Measurements from ENCODE around the gene TRIM38.
"Not testable (repeated sequence)": the region's sequence is repeated elsewhere in the genome, so short reads cannot be mapped to it uniquely, and the experiment has no call there.

Gene TRIM38, protein sequence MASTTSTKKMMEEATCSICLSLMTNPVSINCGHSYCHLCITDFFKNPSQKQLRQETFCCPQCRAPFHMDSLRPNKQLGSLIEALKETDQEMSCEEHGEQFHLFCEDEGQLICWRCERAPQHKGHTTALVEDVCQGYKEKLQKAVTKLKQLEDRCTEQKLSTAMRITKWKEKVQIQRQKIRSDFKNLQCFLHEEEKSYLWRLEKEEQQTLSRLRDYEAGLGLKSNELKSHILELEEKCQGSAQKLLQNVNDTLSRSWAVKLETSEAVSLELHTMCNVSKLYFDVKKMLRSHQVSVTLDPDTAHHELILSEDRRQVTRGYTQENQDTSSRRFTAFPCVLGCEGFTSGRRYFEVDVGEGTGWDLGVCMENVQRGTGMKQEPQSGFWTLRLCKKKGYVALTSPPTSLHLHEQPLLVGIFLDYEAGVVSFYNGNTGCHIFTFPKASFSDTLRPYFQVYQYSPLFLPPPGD

DNA sequence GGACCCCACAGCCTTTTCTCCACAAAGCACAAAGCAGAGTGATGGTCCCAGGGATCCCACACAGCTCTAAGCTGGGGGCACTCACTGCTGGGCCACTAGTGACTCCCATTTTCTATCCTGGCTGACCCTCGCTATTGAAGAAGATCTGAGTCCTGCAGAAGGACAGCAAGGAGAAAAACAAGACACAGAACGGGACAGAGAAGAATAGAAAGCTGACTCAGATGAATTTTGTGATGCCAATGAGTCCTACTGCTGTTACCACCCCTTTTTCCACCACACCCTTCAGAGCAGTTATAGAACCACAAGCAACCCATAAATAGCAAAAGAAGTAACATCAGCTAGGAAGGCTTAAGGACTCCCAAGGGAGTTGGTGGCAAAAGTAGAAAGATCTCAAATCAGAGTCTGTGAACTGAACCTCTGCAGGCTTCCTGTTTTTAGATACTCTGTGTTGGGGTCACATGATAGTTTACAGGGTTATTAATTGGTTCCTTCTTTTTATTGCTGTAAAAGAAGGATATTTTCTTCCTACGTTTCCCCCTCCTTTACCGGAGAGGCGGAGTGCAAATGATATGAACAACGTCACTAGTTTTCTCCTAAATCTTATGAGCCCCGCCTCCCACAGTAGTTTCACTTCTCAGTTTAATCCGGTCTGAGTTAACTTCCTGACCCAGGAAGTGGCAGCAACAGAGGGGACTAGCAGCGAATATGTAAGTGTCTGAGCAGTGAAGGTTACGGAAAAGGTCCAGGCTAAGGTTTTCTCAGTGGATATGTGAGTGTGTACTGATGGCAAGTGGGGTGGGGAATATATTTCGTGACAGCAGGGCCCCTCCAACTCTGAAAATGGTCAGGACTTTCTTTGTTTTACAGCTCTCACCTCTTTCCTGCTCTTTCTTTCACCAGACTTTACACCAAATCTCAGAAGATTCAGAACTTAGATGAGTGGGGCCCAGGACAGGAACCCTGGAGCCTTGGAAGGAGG lies at the start of gene TRIM38:
Gene TRIM38, plus strand, starts transcription at position 654 of the 979 bp plus-strand sequence. CDS start 3,721 bp downstream, outside the sequence.
- peak within 1 kb of the TSS; percentile 86 for H3K4me3 Mint-ChIP-seq
- ATAC-seq (peak; percentile 82), DNase-seq (ENCODE audit: low spot score in 2 of 2) (peak; percentile 38 to 81)
- H3K9me3 Mint-ChIP-seq, result peaks cover 18% of the 10 kb centered on the region
- peaks cover 60% of the 10 kb centered on the region for H3K36me3 Mint-ChIP-seq
- peak within 1 kb of the TSS; percentile 96 for H3K27ac Mint-ChIP-seq
- H3K4me1 Mint-ChIP-seq, result peaks cover 77% of the 10 kb centered on the region

GRCh38 chr6:25913741-25914140 lies 48.9 kb upstream of the TRIM38 start:
- no peak overlapping the region for H3K4me3 Mint-ChIP-seq
- DNase-seq (ENCODE audit: low spot score in 2 of 2), result no peak
- H3K27ac Mint-ChIP-seq, result no peak overlapping the region
- no peaks in the 10 kb centered on the region for H3K9me3 Mint-ChIP-seq
- peak; percentile 60 for ATAC-seq
- no peaks in the 10 kb centered on the region for H3K36me3 Mint-ChIP-seq
- H3K4me1 Mint-ChIP-seq, result peaks cover 21% of the 10 kb centered on the region

GRCh38 chr6:25916330-25916729 lies 46.3 kb upstream of the TRIM38 start:
- no peak overlapping the region for H3K4me3 Mint-ChIP-seq
- ATAC-seq (no peak), DNase-seq (ENCODE audit: low spot score in 2 of 2) (no peak)
- peaks cover 21% of the 10 kb centered on the region for H3K4me1 Mint-ChIP-seq
- H3K27ac Mint-ChIP-seq, result no peak overlapping the region
- no peaks in the 10 kb centered on the region for H3K36me3 Mint-ChIP-seq
- H3K9me3 Mint-ChIP-seq, result no peaks in the 10 kb centered on the region

- no peaks in the 10 kb centered on the region for H3K36me3 Mint-ChIP-seq
- no peak overlapping the region for H3K27ac Mint-ChIP-seq
- DNase-seq (ENCODE audit: low spot score in 2 of 2) (no peak), ATAC-seq (no peak)
- H3K4me1 Mint-ChIP-seq, result peaks cover 21% of the 10 kb centered on the region
- H3K9me3 Mint-ChIP-seq, result no peaks in the 10 kb centered on the region
- H3K4me3 Mint-ChIP-seq, result no peak overlapping the region
Measured at GRCh38 chr6:25916789-25917490, 45.7 kb upstream of the TRIM38 start.

DNA sequence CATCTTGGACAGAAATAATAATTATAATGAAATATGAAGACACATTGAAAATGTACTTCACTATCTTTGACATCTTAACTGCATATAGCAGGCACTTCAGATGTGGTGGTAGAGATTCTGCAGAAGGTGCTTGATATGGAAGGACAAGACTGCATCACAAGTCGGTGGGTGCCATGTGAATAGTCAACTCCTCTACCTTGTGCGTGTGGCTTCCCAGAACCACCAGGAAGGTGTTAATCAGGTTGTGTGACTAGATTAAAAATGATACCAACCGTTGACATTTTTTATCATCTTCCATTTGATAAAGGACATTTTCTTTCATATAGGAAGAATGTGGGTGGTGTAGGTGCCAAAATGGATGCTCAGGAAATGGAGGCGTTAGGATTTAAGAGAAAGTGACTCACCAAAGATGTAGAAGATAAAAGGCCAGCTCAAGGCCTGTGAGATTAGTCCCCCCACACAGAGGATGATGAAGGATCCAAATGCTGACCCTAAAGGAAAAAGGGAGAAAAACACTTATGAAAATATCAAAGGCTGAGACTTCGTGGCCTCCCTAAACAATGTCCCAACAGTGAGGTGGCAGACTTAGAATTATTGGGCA lies 44.4 kb upstream of the TRIM38 start:
- peak; percentile 59 for ATAC-seq
- H3K4me3 Mint-ChIP-seq, result no peak overlapping the region
- peak in 1 of 2 donors; percentile 8 for DNase-seq (ENCODE audit: low spot score in 2 of 2)
- no peak overlapping the region for H3K27ac Mint-ChIP-seq
- no peaks in the 10 kb centered on the region for H3K36me3 Mint-ChIP-seq
- no peaks in the 10 kb centered on the region for H3K9me3 Mint-ChIP-seq
- peaks cover 21% of the 10 kb centered on the region for H3K4me1 Mint-ChIP-seq

- no peak overlapping the region for H3K27ac Mint-ChIP-seq
- no peaks in the 10 kb centered on the region for H3K9me3 Mint-ChIP-seq
- DNase-seq (ENCODE audit: low spot score in 2 of 2), result no peak
- no peak for ATAC-seq
- peaks cover 10% of the 10 kb centered on the region for H3K4me1 Mint-ChIP-seq
- no peaks in the 10 kb centered on the region for H3K36me3 Mint-ChIP-seq
- no peak overlapping the region for H3K4me3 Mint-ChIP-seq
Measured at GRCh38 chr6:25919657-25920056, 42.9 kb upstream of the TRIM38 start.

GRCh38 chr6:25921525-25922203 lies 40.9 kb upstream of the TRIM38 start:
- Mint-ChIP-seq H3K9me3 (no peaks in the 10 kb centered on the region), H3K27ac (no peak overlapping the region), H3K4me3 (no peak overlapping the region), H3K4me1 (peaks cover 10% of the 10 kb centered on the region), H3K36me3 (no peaks in the 10 kb centered on the region)
- ATAC-seq, result no peak
- DNase-seq (ENCODE audit: low spot score in 2 of 2), result no peak

DNA sequence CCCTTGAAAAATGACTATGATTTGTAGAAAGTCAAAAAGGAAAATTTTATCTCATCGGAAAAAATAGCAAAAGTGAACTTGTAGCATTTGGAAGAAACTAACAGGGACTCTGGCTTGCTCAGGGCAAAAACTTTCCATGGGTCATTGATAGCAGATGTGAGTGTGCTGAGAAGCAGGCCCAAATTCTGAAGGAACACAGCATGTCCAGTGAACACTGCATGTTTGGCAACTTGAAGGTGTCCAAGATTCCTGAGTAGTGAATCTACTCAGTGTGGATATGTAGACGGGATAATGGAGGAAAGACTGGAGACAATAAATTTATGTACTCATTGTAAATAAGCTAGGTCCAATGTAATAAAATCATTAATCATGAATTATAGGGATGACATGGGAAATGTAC lies 40.3 kb upstream of the TRIM38 start:
- no peak for ATAC-seq
- no peak overlapping the region for H3K4me3 Mint-ChIP-seq
- H3K36me3 Mint-ChIP-seq, result no peaks in the 10 kb centered on the region
- no peak for DNase-seq (ENCODE audit: low spot score in 2 of 2)
- peaks cover 10% of the 10 kb centered on the region for H3K4me1 Mint-ChIP-seq
- no peak overlapping the region for H3K27ac Mint-ChIP-seq
- no peaks in the 10 kb centered on the region for H3K9me3 Mint-ChIP-seq

DNA sequence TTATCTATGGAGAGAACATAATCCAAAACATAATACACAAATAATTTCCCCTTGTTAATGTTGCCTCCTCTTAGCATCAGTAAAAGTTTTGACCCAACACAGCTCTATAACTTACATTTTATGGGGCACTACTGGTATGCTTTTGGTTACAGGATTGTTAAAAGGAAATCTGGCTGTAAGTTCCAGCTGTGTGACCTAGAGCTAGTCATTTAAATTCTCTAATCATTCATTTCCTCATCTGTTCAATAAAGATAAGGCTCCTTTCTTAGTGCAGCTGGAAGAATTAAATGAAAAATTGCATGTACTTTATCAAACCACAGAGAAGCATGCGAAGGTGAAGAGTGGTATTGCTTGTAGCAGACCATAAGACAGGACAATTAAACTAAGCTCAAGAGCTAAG lies 36.7 kb upstream of the TRIM38 start:
- no peak for ATAC-seq
- Mint-ChIP-seq H3K4me3 (no peak overlapping the region), H3K4me1 (no peaks in the 10 kb centered on the region), H3K9me3 (no peaks in the 10 kb centered on the region), H3K27ac (no peak overlapping the region), H3K36me3 (no peaks in the 10 kb centered on the region)
- no peak for DNase-seq (ENCODE audit: low spot score in 2 of 2)

DNA sequence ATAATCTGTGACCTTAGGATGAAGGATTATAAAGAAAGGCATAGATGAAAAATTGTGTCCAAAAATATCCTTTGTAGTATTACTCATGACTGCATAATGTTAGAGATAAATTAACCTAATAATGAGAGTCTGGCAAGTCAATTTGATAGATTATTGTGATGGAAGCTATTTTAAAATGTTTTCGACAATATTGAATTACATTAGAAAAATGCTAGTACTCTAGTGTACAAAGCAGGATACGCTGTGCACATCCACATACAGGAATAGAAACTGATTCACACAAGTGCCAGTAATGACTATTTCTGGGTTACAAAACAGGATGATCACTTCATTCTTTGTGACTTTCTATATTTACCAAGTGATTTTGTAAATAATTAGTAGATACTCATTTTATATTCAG lies 35.4 kb upstream of the TRIM38 start:
- no peaks in the 10 kb centered on the region for H3K4me1 Mint-ChIP-seq
- H3K4me3 Mint-ChIP-seq, result no peak overlapping the region
- DNase-seq (ENCODE audit: low spot score in 2 of 2), result no peak
- H3K9me3 Mint-ChIP-seq, result no peaks in the 10 kb centered on the region
- H3K27ac Mint-ChIP-seq, result no peak overlapping the region
- ATAC-seq, result no peak
- H3K36me3 Mint-ChIP-seq, result no peaks in the 10 kb centered on the region

DNA sequence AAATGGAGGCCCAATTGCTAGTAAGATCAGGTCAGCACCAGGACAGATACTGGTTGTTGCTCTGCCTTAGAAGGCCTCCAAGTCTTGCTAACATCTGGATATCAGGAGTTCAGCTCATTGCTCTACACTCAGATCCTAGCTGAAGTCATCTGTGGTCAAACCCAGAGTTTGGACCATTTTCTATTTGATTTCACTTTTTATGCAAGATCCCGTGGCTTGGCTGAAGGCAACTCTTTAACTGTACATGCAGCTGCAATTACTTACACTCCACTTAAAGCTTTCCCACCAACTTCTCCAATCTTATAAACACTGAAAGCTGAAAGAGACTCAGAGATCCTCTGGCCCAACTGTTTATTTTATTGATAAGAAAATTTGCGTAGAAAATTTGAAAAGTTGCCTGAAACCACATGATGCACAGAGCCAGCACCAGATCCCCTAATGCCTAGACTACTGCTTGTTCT lies 34.8 kb upstream of the TRIM38 start:
- Mint-ChIP-seq H3K27ac (no peak overlapping the region), H3K36me3 (no peaks in the 10 kb centered on the region), H3K4me3 (no peak overlapping the region), H3K9me3 (no peaks in the 10 kb centered on the region), H3K4me1 (no peaks in the 10 kb centered on the region)
- ATAC-seq (no peak), DNase-seq (ENCODE audit: low spot score in 2 of 2) (peak in 1 of 2 donors; percentile 10)

DNA sequence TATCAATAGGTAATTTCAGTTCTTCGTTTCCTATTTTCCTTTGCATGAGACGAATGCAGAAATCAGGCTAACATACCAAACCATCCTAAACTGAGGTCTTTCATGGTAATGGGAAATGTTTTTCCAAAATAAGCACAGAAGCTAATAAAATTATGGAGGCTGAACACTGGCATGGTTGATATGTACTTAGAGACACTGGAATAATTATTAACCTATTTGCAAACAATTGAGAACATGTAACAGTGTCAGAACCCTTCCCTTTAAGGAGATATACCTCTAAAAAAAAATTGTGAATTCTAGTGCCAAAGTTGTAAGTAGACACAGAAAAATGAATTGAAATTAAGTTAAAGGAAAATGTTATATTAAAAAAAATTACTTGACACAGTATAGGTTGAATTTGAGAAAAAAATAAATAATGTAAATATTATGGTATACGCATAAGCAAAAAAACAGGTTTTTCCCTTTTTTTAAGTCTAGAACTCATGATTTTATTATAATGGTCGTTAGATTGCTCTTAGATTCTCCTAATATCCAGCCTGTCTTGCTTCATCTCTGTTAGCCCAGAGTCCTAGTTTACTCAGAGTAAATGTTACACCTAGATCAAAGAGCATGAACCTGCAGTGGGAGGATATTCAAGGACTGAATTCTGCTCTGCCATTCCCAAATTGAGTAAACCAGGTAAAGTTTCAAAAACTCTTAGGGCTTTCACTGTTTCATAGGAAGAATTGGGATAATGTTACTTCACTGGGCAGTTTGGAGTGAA lies 33.9 kb upstream of the TRIM38 start:
- no peak overlapping the region for H3K4me3 Mint-ChIP-seq
- no peak for DNase-seq (ENCODE audit: low spot score in 2 of 2)
- no peaks in the 10 kb centered on the region for H3K4me1 Mint-ChIP-seq
- ATAC-seq, result no peak
- no peak overlapping the region for H3K27ac Mint-ChIP-seq
- H3K9me3 Mint-ChIP-seq, result no peaks in the 10 kb centered on the region
- H3K36me3 Mint-ChIP-seq, result no peaks in the 10 kb centered on the region

DNA sequence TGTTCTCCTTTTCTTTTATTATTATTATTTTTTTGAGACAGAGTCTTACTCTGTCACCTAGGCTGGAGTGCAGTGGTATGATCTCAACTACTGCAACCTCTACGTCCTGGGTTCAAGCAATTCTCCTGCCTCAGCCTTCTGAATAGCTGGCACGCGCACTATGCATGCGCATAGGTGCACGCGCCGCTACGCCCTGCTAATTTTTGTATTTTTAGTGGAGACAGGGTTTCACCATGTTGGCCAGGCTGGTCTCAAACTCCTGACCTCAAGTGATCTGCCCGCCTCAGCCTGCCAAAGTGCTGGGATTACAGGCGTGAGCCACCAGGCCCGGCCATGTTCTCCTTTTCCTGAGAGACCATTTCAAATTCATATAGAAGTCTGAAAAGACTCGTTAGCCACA lies 32.8 kb upstream of the TRIM38 start:
- H3K9me3 Mint-ChIP-seq, H3K4me3 Mint-ChIP-seq, H3K36me3 Mint-ChIP-seq, H3K27ac Mint-ChIP-seq, H3K4me1 Mint-ChIP-seq, ATAC-seq: not testable (repeated sequence)
- DNase-seq (ENCODE audit: low spot score in 2 of 2), result peak in 1 of 2 donors; percentile 20

Measured in stimulated activated effector memory CD8-positive, alpha-beta T cell treated with anti-CD3 and anti-CD28 coated beads, Interleukin-12 subunit alpha, Interleukin-12 subunit beta, amount 100 ng/mL, for 72 hours (primary cell).